Fibroblast of skin of right biceps (primary cell): ENCODE results near the gene OR2J1.
"Not testable (repeated sequence)": the region's sequence is repeated elsewhere in the genome, so short reads cannot be mapped to it uniquely, and the experiment has no call there.

Source experiments
- DNase-seq: peaks from one replicate; pipeline ENCODE4 v3.0.0-alpha.2; 2013

The OR2J1 gene

DNA sequence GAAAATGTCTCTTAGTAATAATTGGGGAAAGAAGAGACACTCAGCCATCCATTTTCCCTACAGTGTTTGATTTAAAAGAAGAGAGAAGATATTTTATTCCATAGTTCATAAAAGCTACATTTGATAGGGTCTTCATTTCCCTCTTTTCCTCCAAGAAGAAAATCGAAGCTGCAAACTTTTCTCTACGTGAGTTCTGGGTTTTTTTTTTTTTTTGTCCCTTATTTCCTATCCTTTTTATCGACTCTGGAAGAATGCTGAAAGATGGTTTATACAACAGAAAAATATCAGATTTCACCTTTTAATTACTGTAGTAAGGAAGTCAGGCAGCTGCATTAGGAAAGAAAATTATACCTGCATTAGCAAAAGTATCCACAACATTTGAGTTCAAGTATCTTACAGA, at the start of gene OR2J1:
OR2J1 (plus strand) TSS at position 301 of the 400 bp plus-strand sequence. CDS start 1,453 bp downstream, outside the sequence.
- DNase-seq, result no peak

- no peak for DNase-seq
Measured at GRCh38 chr6:29051680-29052079, 47.6 kb upstream of the OR2J1 start.

DNA sequence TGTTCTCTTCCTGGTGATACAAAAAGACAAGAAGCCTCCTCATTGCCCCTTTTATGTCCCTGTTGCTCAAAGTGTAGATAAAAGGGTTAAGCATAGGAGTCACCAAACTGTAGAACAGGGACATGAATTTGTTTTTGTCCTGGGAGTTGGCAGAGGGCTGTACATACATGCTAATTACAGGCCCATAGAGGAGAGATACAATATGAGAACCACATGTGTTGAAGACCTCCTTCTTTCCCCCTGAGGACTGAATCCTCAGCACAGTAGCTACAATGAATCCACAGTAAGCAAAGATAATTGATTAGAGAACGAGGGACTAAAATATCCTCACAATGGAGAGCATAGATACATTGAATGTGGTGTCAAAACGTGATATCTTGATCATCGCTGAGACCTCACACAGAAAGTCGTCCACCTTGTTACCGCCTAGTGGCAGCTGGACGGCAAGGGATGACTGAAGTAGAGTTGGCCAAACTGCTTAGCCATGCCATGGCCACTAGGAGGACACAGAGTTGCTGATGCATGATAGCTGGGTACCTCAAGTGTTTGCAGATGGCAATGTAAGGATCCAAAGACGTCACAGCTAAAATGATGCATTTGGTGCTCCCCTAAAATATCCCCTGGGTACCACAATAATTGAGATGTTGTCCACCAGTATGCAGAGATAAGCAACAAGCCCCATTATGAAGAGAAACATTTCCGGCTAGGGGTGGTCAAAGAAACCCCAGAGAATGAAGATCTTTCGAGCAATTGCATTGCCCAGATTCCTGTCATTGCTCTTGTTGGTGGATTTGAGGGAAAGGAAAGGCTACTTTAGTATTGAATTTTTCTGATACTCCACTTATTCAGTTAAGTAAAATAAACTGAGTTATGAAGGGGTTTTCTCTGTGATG, 27.2 kb upstream of the OR2J1 start:
- peak; percentile 7 for DNase-seq

DNA sequence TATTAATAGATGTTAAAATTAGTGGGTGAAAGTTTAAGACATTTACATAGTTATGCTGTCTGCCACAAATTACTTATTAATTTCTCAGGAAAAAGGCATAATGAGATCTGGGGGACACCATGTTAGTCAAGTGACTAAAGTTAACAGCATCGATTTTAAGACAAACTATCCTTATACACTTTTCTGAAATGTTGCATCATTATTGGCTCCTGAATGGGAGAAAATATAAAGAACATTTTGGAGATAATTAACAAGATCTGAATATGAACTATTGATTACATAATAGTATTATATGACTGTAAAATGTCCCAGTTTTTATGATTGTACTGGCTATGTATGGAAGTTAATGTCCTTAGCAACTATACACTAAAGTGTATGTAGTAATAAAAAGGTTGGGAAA, 20.1 kb upstream of the OR2J1 start:
- DNase-seq, result no peak

DNA sequence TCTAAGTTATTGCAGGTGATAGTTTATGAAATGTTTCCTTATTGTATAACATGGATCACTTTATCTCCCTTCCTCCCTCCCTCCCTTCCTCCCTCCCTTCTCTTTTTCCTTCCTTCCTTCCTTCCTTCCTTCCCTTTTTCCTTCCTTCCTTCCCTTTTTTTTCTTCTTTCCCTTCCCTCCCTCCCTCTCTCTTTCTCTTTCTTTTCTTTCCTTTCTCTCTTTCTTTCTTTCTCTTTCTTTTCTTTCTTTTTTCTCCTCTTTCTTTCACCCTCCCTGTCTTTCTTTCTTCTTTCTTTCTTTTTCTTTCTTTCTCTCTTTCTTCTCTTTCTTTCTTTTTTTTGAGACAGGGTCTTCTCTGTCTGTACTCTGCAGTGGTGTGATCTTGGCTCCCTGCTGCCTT, 18.0 kb upstream of the OR2J1 start:
- no peak for DNase-seq

DNA sequence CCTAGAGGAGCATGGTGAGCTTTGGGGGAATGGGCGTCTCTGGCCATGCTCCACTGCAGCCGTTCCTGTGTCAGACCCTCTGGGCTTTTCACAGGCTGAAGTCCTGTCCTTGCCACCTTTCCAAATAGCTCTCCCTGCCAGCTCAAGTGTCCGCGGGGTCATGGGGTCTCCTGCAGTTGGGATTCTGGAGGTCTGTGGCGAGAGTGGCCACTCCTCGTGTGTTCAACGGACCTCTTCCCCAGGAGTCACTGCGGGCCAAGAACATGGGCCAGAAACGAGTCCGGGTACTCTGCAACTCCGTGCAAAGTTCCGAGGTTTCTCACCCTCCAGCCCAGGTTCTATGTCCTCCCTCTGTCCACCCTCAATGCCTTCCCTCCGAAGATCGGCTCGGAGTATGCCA, 16.8 kb upstream of the OR2J1 start:
- no peak for DNase-seq

- DNase-seq, result no peak
Measured at GRCh38 chr6:29087213-29087612, 12.1 kb upstream of the OR2J1 start, which contains the start of gene OR2B3. OR2B3 (minus strand) TSS chr6:29087313; CDS start chr6:29087248, 65 bp downstream.

DNA sequence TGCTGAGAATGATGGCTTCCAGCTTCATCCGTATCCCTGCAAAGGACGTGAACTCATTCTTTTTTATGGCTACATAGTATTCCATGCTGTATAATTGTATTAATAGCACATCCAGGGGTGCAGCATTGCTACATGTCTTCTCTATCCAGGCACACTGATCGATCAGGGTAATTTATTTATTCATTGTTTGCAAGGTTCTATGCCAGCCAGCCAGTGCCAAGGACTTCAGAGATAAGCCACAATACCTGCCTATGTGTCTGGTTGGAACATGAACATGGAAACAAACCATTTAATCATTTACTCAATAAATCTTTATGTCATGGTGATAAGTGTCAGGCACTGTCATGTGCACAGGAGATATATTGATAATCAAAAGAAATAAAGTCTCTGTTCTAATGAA, 6.3 kb upstream of the OR2J1 start:
- no peak for DNase-seq

GRCh38 chr6:29097803-29098202, 1.5 kb upstream of the OR2J1 start:
- DNase-seq, result no peak

DNA sequence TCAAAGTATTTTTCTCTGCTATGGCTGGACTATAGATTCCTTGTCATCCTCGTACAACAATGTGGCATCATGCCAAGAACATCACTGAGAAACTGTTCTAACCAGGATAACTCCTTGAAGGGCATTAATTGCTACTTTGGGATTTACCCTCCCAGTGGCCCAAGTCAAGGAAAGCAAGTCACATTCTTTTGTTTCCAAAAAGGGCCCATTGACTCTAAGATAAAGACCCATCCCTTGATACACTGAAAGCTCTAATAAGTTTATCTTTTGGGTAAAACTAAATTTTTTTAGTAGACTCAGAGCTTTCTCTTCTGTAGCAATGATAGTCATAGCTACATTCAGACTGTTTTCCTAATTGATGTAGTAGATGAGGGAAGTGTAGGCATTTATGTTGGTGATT, 8.5 kb downstream of the OR2J1 start, which contains the start of gene OR2J3:
OR2J3 (plus strand) TSS at position 301 of the 400 bp plus-strand sequence. CDS start 3,833 bp downstream, outside the sequence.
- no peak for DNase-seq

GRCh38 chr6:29112135-29112534, 12.8 kb downstream of the OR2J1 start:
- no peak for DNase-seq

DNA sequence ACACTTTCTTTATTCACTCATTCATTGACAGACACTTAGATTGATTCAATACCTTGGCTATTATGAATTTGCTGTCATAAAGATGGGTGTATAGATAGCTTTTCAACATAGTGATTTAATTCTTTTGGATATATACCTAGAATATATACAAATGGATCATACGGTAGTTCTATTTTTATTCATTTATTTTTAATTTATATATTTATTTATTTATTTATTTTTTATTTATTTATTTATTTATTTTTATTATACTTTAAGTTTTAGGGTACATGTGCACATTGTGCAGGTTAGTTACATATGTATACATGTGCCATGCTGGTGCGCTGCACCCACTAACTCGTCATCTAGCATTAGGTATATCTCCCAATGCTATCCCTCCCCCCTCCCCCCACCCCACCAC, 15.7 kb downstream of the OR2J1 start:
- DNase-seq, result not testable (repeated sequence)

DNA sequence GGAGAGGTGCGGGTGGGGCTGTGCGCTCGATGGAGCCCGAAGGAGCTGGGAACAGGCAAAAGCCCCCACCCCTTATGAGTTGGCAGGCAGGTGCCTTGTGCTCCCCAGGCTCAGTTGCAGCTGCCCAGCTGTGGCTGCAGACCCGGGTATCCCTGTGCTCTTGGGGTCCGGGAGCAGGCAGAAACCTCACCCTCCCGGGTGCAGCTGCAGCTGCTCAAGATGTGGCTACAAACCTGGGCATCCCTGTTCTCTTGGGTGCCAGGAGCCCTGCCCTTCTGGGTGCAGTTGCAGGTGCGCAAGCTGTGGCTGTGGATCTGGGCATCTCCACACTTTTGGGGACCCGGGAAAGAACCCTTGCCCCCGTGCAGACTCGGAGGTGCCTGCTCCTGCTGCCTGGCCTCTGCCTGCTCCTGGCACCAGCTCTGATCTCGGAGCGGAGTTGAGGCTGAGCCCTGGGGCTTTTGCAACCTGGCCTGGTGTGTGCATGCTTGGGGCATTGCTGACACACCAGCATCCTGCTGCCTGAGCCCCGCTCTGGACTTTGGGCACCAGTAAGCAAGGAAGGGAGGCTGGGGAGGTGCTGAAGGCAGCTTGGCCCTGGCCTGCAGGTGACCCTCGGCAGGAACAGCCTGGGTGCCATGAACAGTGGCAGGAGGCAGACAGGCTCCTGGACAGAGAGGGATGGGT, 30.2 kb downstream of the OR2J1 start:
- DNase-seq, result no peak

GRCh38 chr6:29130644-29131043, 31.4 kb downstream of the OR2J1 start:
- DNase-seq, result no peak

DNA sequence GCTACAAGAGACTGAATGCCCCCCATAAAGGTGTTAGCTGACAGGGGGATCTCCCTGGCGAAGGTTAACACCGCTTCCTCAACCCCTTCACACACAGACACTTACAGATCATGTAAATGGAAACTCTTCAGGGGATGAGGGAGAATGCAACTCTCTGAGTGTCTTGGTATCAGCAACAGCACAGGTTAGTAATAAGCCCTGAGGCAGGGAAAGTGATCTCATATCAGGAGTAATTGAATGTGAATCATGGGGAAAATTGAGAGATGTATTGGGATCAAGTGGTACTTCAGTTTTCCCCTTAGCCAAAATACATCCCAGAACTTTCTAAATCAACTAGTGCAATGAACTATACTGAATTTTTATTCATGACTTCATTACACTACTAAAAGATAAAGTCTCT, 32.4 kb downstream of the OR2J1 start:
- DNase-seq, result no peak

DNA sequence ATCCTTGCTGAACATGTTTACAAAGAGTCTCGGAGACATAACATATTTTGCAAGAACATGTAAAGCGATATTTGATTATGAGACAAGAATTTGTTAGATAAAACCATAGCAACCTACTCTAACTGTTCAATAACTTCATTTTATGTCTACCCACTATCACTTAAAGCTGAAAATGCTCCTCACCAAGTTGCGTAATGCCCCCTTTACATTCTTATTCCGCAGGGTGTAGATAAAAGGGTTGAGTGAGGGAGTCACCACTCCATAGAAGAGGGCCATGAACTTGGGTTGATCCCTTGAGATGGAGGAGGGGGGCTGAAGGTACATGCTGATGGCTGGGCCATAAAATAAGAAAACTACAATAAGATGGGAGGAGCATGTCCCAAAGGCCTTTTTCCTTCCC, 38.4 kb downstream of the OR2J1 start:
- no peak for DNase-seq

- no peak for DNase-seq
Measured at GRCh38 chr6:29141606-29142005, 42.3 kb downstream of the OR2J1 start.

GRCh38 chr6:29142309-29142708, 43.0 kb downstream of the OR2J1 start:
- no peak for DNase-seq

DNA sequence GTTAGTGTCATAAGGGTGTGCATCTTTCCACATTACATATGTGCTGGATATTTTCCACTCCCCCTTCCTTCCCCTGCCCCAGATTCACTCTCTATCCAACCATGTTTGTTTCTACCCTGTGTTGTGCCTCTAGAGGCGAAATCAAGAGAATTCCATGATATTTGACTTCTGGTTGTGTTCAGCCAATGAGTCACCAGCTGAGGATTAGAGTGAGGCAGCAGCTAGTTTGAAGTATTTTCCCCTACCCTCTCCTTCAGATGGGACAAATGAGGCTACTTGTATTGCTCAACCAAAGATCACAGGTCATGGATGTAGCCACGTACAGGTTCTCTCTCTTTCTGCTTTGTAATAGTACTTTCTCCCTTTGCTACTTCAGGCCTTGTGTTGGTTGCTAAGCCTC, 46.9 kb downstream of the OR2J1 start:
- DNase-seq, result no peak

GRCh38 chr6:29147074-29147473, 47.8 kb downstream of the OR2J1 start:
- no peak for DNase-seq

DNA sequence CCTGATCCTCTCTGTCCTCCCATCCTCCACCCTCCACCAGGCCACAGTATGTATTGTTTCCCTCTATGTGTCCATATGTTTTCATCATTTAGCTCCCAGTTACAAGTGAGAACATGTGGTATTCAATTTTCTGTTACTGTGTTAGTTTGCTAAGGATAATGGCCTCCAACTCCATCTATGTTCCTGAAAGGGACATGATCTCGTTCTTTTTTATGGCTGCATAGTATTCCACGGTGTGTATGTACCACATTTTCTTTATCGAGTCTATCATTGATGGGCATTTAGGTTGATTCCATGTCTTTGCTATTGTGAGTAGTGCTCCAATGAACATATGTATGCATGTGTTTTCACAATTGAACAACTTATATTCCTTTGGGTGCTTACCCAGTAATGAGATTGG, 50.2 kb downstream of the OR2J1 start:
- DNase-seq, result not testable (repeated sequence)
